PC-3 (cell line): ENCODE measurements around the gene PSMB2.

Source experiments
- CTCF ChIP-seq: fragments of 300-600 bp; sonication (generic); conservative IDR thresholded peaks from 2 replicates; pipeline ENCODE4 v1.5.1; 2017; ENCODE audit warnings: antibody characterized with exemption, low read depth, mild to moderate bottlenecking, low read length
- EZH2 ChIP-seq: fragments of 300-600 bp; sonication (generic); IDR thresholded peaks from one replicate; pipeline ENCODE4 v1.6.1; 2017; ENCODE audit warnings: antibody characterized with exemption, mild to moderate bottlenecking, low read length; ENCODE audit not compliant: unreplicated experiment

- TF ChIP-seq CTCF (no peak), EZH2 (no peak)
Observed at GRCh38 chr1:35619237-35620121, 21.8 kb downstream of the PSMB2 start.
